Esophagus muscularis mucosa (tissue), 4 donors: Measurements from ENCODE around the gene TGFBR3. TPM values are rescaled to one million over a fixed set of nuclear protein-coding genes. Genes with fewer than 3 reads are reported as not detected.

Experiments used
- DNase-seq: peaks from one replicate; pipeline ENCODE4 v3.0.0-alpha.2; 2017; ENCODE audit errors: extremely low spot score
- H3K27ac ChIP-seq, 4 donors: fragments of 200-600 bp; sonication (generic); replicated peaks in 1 of 4; 1 replicate in 3 of 4; 2 replicates in 1 of 4; pipeline ENCODE4 v1.5.1; 2016 to 2019; ENCODE audit warnings: mild to moderate bottlenecking in 1 of 4
- H3K27me3 ChIP-seq, 4 donors: fragments of 200-600 bp; sonication (generic); one replicate each; pipeline versions ENCODE4 v1.5.1 to v1.6.0; 2016 to 2019
- H3K36me3 ChIP-seq, 4 donors: fragments of 200-600 bp; sonication (generic); one replicate each; pipeline ENCODE4 v1.5.1; 2016 to 2019
- H3K4me1 ChIP-seq, 4 donors: fragments of 200-600 bp; sonication (generic); one replicate each; pipeline ENCODE4 v1.5.1; 2016 to 2019
- H3K4me3 ChIP-seq, 4 donors: fragments of 200-600 bp; sonication (generic); 1 replicate in 2 of 4; 2 replicates in 2 of 4; pipeline ENCODE4 v1.5.1; 2016 to 2019; ENCODE audit warnings: mild to moderate bottlenecking in 4 of 4, moderate library complexity in 1 of 4
- H3K9me3 ChIP-seq, 4 donors: fragments of 200-600 bp; sonication (generic); 1 replicate in 3 of 4; 2 replicates in 1 of 4; pipeline ENCODE4 v1.5.1; 2016 to 2019
- EP300 ChIP-seq: sonication (generic); formaldehyde crosslinking; IDR thresholded peaks from one replicate; pipeline ENCODE4 v1.6.1; 2017; ENCODE audit warnings: antibody characterized with exemption
- POLR2A ChIP-seq: fragments of 450-650 bp; IDR thresholded peaks from one replicate; pipeline ENCODE4 v1.6.1; 2017; ENCODE audit warnings: antibody characterized with exemption, moderate library complexity, mild to moderate bottlenecking, low read depth
- POLR2AphosphoS5 ChIP-seq, 2 donors: sonication (generic); formaldehyde crosslinking; IDR thresholded peaks; one replicate each; pipeline ENCODE4 v1.6.1; 2017; ENCODE audit warnings: antibody characterized with exemption in 2 of 2
- WGBS: methylation state at CpG from one replicate; pipeline ENCODE4 v1.1.5; 2018; 5-methylcytosine and 5-hydroxymethylcytosine counted together
- intact Hi-C: fragments of 100-400 bp; cut with DNase I; formaldehyde crosslinking; loops from one replicate; pipeline ENCODE4 v1.15.1; 2023
- total RNA-seq, 4 donors: library from RNA; depleted of rRNA; stranded (reverse); fragments of >200 nt; gene quantifications; one replicate each; pipeline versions ENCODE4 v1.1.0 to v1.2.1, GENCODE V29; 2016
- TF ChIP-seq, protein P1 (sequence below), 3 experiments: fragments of 200-600 bp in 2 of 3; fragments of 450-650 bp in 1 of 3; sonication (generic) in 2 of 3; IDR thresholded peaks; one replicate each; pipeline ENCODE4 v1.5.1; 2017 to 2019; ENCODE audit warnings: antibody characterized with exemption in 3 of 3, mild to moderate bottlenecking in 2 of 3, moderate library complexity in 1 of 3

TGFBR3 gene
- total RNA-seq, 4 donors from 2014 or later: 176 to 262 (median 188) TPM

DNA sequence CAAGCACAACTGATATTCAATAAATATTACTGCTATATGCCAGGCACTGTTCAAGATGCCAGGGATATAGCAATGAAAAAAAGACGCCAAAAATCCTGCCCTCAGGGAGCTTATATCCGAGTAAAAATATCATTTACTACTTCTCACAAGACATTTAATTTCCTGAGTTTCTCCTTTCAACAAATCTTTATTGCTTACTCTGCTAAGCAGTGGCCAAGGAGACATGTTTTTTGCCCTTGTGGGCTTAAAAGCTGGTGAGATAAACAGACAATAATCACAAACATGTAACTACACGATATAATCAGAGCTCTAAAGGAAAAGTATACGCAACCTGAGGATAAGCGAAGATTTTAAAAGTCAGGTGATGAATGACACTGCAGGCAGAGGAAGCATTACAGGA, 19.5 kb downstream of the TGFBR3 start:
- peaks cover 28 to 88% (median 84%) of the 10 kb centered on the region in 4 donors for H3K4me1 ChIP-seq

DNA sequence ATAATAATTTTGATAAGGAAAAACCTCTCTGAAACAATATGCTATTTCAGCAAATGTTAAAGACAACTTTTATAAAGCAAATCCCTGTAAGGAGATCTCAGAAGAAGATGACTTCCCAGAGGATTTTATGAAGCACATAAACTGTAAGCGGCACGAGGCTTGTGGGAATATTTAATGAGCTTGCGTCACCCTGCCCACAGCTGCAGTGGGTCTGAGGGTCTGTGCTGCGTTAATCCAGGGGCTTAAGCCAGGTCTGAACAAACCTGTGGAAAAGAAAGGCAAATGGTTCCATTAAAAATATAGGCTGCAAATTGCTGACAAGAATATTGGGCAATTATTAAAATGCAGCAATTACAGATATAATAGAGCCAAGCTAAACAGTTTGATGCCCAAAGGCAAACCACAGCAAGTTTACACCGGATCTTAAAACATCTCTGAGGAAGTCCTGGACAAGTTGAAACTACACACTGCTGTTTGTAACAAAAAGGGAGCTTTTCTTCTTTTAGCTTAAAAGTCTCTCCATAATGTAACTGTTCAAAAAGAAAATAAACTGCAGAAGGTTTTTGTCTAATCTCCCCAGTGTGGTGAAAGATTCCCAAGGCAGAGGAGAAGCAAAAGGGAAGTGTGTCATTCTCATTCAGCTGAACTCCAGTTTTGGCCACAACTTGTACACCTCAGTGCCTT, 21.8 kb downstream of the TGFBR3 start:
- Histone ChIP-seq H3K27ac (peak overlapping the region; percentile 16 to 54 (median 50)), H3K4me1 (peaks cover 15 to 86% (median 78%) of the 10 kb centered on the region in 4 donors), H3K9me3 (no peaks in the 10 kb centered on the region), H3K4me3 (peak overlapping the region in 1 of 4 donors; percentile 15), H3K36me3 (peaks cover 0 to 19% (median 13%) of the 10 kb centered on the region in 4 donors), H3K27me3 (no peaks in the 10 kb centered on the region)
- intact Hi-C loops: no loop called here
- TF ChIP-seq, protein P1, sequence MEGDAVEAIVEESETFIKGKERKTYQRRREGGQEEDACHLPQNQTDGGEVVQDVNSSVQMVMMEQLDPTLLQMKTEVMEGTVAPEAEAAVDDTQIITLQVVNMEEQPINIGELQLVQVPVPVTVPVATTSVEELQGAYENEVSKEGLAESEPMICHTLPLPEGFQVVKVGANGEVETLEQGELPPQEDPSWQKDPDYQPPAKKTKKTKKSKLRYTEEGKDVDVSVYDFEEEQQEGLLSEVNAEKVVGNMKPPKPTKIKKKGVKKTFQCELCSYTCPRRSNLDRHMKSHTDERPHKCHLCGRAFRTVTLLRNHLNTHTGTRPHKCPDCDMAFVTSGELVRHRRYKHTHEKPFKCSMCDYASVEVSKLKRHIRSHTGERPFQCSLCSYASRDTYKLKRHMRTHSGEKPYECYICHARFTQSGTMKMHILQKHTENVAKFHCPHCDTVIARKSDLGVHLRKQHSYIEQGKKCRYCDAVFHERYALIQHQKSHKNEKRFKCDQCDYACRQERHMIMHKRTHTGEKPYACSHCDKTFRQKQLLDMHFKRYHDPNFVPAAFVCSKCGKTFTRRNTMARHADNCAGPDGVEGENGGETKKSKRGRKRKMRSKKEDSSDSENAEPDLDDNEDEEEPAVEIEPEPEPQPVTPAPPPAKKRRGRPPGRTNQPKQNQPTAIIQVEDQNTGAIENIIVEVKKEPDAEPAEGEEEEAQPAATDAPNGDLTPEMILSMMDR (IDR thresholded peaks at IDR 0.05): no peak
- TF ChIP-seq EP300: no peak
- TF ChIP-seq POLR2A: no peak
- no peak for TF ChIP-seq POLR2AphosphoS5 (IDR thresholded peaks at IDR 0.05)
- WGBS: 58% methylated on average over 5 of the region's 5 CpGs
- DNase-seq: no peak

More for the DNA sequence above, 19.5 kb downstream of the TGFBR3 start:
- no peak overlapping the region for H3K4me3 ChIP-seq
- 77% methylated on average over 5 of the region's 5 CpGs for WGBS
- H3K36me3 ChIP-seq: peaks cover 0 to under 1% (median 0%) of the 10 kb centered on the region in 4 donors
- H3K27me3 ChIP-seq: no peaks in the 10 kb centered on the region
- H3K9me3 ChIP-seq: no peaks in the 10 kb centered on the region
- TF ChIP-seq EP300 (no peak), POLR2AphosphoS5 (IDR thresholded peaks at IDR 0.05) (no peak), POLR2A (no peak)
- TF ChIP-seq, protein P1 (IDR thresholded peaks at IDR 0.05): no peak
- peak overlapping the region in 3 of 4 donors; percentile 31 to 51 (median 45) for H3K27ac ChIP-seq
- DNase-seq: no peak
- intact Hi-C loops: no loop called here

DNA sequence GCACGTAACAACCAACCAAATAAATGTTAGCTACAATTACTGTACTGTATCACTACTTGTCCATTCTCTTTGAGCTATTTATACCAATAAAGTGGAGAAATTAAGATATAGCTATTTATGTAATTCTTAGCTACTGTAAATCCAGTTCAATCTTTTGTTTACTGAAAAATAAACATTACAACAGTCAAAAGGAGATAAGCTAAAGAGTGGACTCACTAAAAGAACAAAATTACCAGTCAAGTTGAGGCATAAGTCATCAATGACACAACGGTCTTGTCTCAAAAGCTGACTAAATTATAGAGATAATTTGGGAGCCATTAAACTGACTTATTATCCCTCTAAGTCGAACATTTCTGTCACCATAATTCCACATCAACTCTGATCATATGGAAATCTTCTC, 22.5 kb downstream of the TGFBR3 start:
- no peak for DNase-seq
- 69% methylated on average over 3 of the region's 3 CpGs for WGBS
- H3K4me3 ChIP-seq: no peak overlapping the region
- TF ChIP-seq, protein P1 (IDR thresholded peaks at IDR 0.05): no peak
- TF ChIP-seq EP300 (no peak), POLR2AphosphoS5 (IDR thresholded peaks at IDR 0.05) (no peak), POLR2A (no peak)
- H3K36me3 ChIP-seq: peaks cover 0 to 24% (median 15%) of the 10 kb centered on the region in 4 donors
- H3K9me3 ChIP-seq: no peaks in the 10 kb centered on the region
- peaks cover 14 to 86% (median 75%) of the 10 kb centered on the region in 4 donors for H3K4me1 ChIP-seq
- no peaks in the 10 kb centered on the region for H3K27me3 ChIP-seq
- intact Hi-C loops: no loop called here
- H3K27ac ChIP-seq: peak overlapping the region in 3 of 4 donors; percentile 2 to 51 (median 48)

DNA sequence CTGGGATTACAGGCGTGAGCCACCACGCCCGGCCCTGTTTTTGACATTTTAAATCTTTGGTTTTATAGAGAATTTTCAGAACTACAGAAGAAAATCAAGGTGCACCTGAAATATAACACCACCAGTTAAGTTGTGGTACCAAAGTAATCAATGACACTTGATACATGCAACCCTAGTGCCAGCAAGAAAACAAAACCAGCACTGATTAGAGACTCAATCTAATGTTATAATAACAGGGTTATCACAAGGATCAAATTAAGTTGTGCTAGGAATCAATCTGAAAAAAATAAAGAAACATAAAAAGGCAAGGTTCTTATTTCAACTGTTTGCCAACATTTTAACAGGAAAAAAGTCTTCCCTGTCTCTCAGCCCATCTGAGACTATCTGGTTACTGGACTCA, 23.8 kb downstream of the TGFBR3 start:
- Histone ChIP-seq H3K36me3 (peaks cover 0 to 24% (median 15%) of the 10 kb centered on the region in 4 donors), H3K27ac (no peak overlapping the region), H3K9me3 (no peaks in the 10 kb centered on the region), H3K4me1 (peaks cover 16 to 83% (median 68%) of the 10 kb centered on the region in 4 donors), H3K27me3 (no peaks in the 10 kb centered on the region), H3K4me3 (no peak overlapping the region)
- DNase-seq: no peak
- intact Hi-C loops: no loop called here
- WGBS: 76% methylated on average over 3 of the region's 3 CpGs
- no peak for TF ChIP-seq POLR2A

DNA sequence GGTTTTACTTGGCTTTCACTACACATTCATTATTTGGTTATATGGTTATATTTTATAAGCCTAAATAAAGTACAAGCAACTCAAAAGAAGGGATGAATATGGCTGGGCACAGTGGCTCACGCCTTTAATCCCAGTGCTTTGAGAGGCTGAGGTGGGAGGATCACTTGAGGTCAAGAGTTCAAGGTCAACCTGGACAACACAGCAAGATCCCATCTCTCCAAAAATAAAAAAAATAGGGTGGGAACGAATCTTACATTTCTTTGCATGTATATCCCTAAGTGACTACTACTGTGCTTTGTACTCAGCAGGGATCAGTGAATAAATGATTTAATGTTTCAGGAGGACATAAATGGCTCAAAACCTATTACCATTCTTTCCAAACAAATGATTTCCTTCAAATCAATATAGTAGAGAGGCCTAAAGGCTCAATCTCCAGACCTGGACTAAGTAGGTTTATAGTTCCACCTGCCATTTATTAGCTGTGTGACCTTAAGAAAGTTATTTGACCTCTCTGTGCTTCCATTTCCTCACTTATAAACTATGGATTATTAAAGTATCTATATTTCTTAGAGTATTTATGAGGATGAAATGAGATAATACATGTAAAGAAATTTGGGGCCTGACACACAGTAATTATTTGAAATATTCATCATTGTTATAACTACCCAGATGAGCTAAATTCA, 28.3 kb downstream of the TGFBR3 start:
- Histone ChIP-seq H3K4me3 (no peak overlapping the region), H3K4me1 (peaks cover 19 to 83% (median 62%) of the 10 kb centered on the region in 4 donors), H3K27me3 (no peaks in the 10 kb centered on the region), H3K36me3 (peaks cover 0 to 29% (median 15%) of the 10 kb centered on the region in 4 donors), H3K27ac (peak overlapping the region in 2 of 4 donors; percentile 19 to 48), H3K9me3 (no peaks in the 10 kb centered on the region)
- WGBS: 88% methylated on average over 2 of the region's 2 CpGs
- DNase-seq: no peak
- intact Hi-C loops: no loop called here
- TF ChIP-seq POLR2AphosphoS5 (IDR thresholded peaks at IDR 0.05): no peak
- TF ChIP-seq, protein P1 (IDR thresholded peaks at IDR 0.05): no peak
- no peak for TF ChIP-seq EP300
- no peak for TF ChIP-seq POLR2A
